Heart left ventricle (tissue), 16 donors: ENCODE measurements around the gene NEDD4L. TPM values are rescaled to one million over a fixed set of nuclear protein-coding genes. Genes with fewer than 3 reads are reported as not detected.

Experiments
- ATAC-seq, 4 donors: fragments of 200-7000 bp; cut with Tn5 transposase; one replicate each; pipeline ENCODE4 v1.9.1; 2020 to 2022; ENCODE audit warnings: moderate library complexity in 4 of 4, mild to moderate bottlenecking in 3 of 4, moderate number of reproducible peaks in 1 of 4
- DNase-seq, 5 donors: peaks; one replicate each; pipeline ENCODE4 v3.0.0-alpha.2; 2020
- H3K27ac ChIP-seq, 12 donors: fragments of 200-600 bp; sonication (generic) in 4 of 12; one replicate each; pipeline versions ENCODE4 v1.5.0 to v1.8.0; 2016 to 2022; ENCODE audit warnings: mild to moderate bottlenecking in 2 of 12
- H3K27me3 ChIP-seq, 9 donors: fragments of 200-600 bp; sonication (generic) in 2 of 9; one replicate each; pipeline versions ENCODE4 v1.5.1 to v1.8.0; 2016 to 2022; ENCODE audit warnings: mild to moderate bottlenecking in 3 of 9
- H3K36me3 ChIP-seq, 9 donors: fragments of 200-600 bp; sonication (generic) in 2 of 9; one replicate each; pipeline versions ENCODE4 v1.5.0 to v1.8.0; 2018 to 2022; ENCODE audit warnings: mild to moderate bottlenecking in 2 of 9
- H3K4me1 ChIP-seq, 12 donors: fragments of 200-600 bp; sonication (generic) in 4 of 12; one replicate each; pipeline versions ENCODE4 v1.5.0 to v1.8.0; 2016 to 2022; ENCODE audit warnings: mild to moderate bottlenecking in 3 of 12
- H3K4me3 ChIP-seq, 12 donors: fragments of 200-600 bp; sonication (generic) in 4 of 12; one replicate each; pipeline versions ENCODE4 v1.5.0 to v1.8.0; 2017 to 2022; ENCODE audit warnings: mild to moderate bottlenecking in 9 of 12, moderate library complexity in 4 of 12
- H3K9me3 ChIP-seq, 12 donors: fragments of 200-600 bp; sonication (generic) in 4 of 12; one replicate each; pipeline versions ENCODE4 v1.5.0 to v1.8.0; 2016 to 2022; ENCODE audit warnings: mild to moderate bottlenecking in 1 of 12
- POLR2A ChIP-seq, 2 donors: fragments of 450-650 bp; IDR thresholded peaks; one replicate each; pipeline ENCODE4 v1.6.1; 2017; ENCODE audit warnings: antibody characterized with exemption in 2 of 2, mild to moderate bottlenecking in 2 of 2, moderate library complexity in 2 of 2
- WGBS, 4 donors: extraction: QIAGEN DNeasy Blood & Tissue Kit in 2 of 4; methylation state at CpG; one replicate each; pipeline versions ENCODE4 v1.1.5 to v1.1.7; 2013 to 2018; 5-methylcytosine and 5-hydroxymethylcytosine counted together
- intact Hi-C, 10 donors: fragments of 100-400 bp; cut with DNase I; formaldehyde crosslinking; loops; one replicate each; pipeline versions ENCODE4 v1.11.1 to v1.14.2; 2022
- polyA plus RNA-seq, 2 donors: library from polyadenylated mRNA; stranded (reverse); fragments of 200-250 nt; gene quantifications; one replicate each; pipeline ENCODE4 v1.2.3, GENCODE V29; 2013
- total RNA-seq, 9 donors: library from RNA; depleted of rRNA in 2 of 9; stranded (reverse); fragments of >200 nt in 2 of 9; fragmentation: NEBNext Ultra II Directional in 3 of 9; extraction: Animal tissue kit (Norgen Biotek cat#: 25700) in 3 of 9; gene quantifications; one replicate each; pipeline versions ENCODE4 v1.1.0 to v1.2.4, GENCODE V29; 2016 to 2023
- TF ChIP-seq, protein P1 (sequence below), 12 donors: fragments of 200-600 bp; sonication (generic) in 4 of 12; IDR thresholded peaks; one replicate each; pipeline versions ENCODE4 v1.5.0 to v1.8.0; 2018 to 2022; ENCODE audit warnings: antibody characterized with exemption in 12 of 12, mild to moderate bottlenecking in 5 of 12
- donor health status: ischemic (EF 13 %, LVEDD 7.1; RV severe dilation, severe dysfunction).
- donor health status: healthy with polysubstance abuse.
- donor health status: DM: no; HTN: yes; CAD: no.
- donor health status: DM: no; HTN: no; CAD: no.
- donor health status: ischemic (EF 25% LVEDD 6.9; RV normal size, moderate dysfunction).
- donor health status: ischemic (EF 25% LVEDD 5.7; RV mildly dilated, moderate dysfunction).
- donor health status: healthy.
- donor health status: DM: yes; HTN: yes; CAD: no.
- donor health status: ischemic (EF 35%, LVEDD 5.7; RV mildly dilated, moderate dysfunction).
- donor health status: nonischemic (EF 11% LVEDD 7.7; RV severe dilation, severe dysfunction).
- donor health status: DM: yes; HTN: yes; CAD: no.
- donor health status: PGD.
- donor health status: ischemic (EF 29% LVEDD 5.4; RV normal size, mild dysfunction).
- donor health status: nonischemic (EF 23%, LVEDD 6.1; RV moderate dilation, normal function).

NEDD4L gene
- total and polyA plus RNA-seq, 11 donors: 14.7 to 64.1 (median 51.7) TPM

DNA sequence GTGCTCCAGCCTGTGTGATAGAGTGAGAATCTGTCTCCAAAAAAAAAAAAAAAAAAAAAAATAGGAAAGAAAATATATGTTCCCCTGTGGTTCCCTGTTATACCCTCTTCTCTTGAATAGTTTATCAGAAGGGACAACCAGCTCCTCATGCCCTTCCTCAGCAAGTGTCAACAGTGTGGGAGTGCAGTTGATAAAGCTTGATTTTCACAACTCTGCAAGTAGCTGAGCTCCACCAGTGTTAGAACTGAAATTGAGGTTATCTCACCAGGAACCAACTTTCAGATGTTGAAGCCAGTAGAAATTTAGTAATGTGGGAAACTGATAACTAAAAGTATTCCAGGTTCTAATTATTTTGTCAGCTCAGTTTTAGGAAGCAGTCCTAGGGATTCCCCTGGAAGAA, 25.1 kb downstream of the NEDD4L start:
- no peak overlapping the region for H3K27ac ChIP-seq
- DNase-seq (no peak), ATAC-seq (no peak)
- intact Hi-C loops: no loop called here
- TF ChIP-seq POLR2A (IDR thresholded peaks at IDR 0.05): no peak
- TF ChIP-seq, protein P1, sequence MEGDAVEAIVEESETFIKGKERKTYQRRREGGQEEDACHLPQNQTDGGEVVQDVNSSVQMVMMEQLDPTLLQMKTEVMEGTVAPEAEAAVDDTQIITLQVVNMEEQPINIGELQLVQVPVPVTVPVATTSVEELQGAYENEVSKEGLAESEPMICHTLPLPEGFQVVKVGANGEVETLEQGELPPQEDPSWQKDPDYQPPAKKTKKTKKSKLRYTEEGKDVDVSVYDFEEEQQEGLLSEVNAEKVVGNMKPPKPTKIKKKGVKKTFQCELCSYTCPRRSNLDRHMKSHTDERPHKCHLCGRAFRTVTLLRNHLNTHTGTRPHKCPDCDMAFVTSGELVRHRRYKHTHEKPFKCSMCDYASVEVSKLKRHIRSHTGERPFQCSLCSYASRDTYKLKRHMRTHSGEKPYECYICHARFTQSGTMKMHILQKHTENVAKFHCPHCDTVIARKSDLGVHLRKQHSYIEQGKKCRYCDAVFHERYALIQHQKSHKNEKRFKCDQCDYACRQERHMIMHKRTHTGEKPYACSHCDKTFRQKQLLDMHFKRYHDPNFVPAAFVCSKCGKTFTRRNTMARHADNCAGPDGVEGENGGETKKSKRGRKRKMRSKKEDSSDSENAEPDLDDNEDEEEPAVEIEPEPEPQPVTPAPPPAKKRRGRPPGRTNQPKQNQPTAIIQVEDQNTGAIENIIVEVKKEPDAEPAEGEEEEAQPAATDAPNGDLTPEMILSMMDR (IDR thresholded peaks at IDR 0.05): no peak
- H3K36me3 ChIP-seq: no peaks in the 10 kb centered on the region
- peaks cover 0 to 5% (median 0%) of the 10 kb centered on the region in 12 donors for H3K9me3 ChIP-seq
- H3K4me1 ChIP-seq: no peaks in the 10 kb centered on the region
- no peak overlapping the region for H3K4me3 ChIP-seq
- H3K27me3 ChIP-seq: no peaks in the 10 kb centered on the region

DNA sequence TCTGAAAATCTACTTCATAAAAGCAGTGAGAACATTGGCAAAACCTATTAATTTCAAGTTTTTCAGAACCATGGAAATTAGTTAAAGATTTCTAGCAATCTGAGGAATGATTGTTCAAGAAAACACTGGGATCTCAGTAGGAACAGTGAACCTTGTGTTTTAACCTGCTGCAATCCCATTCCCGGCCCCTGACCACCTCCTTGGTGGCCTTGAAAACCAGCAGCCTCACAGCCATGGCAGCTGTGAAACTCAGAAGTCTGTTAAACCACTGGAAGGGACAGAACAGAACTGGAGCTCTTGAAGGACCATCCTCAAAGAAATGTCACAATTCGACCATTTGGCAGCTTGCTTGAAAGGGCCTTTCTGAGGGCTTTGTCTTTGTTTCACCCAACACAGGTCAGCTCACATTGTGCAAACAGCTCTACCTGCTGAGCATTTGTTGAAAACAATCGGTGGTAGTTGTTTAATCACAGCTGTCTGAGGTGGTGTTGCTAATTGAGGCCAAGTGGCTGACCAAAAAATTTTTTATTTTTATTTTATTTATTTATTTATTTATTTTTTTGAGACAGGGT, 25.8 kb downstream of the NEDD4L start:
- no peaks in the 10 kb centered on the region for H3K27me3 ChIP-seq
- peaks cover 0 to 5% (median 0%) of the 10 kb centered on the region in 12 donors for H3K9me3 ChIP-seq
- no peak for ATAC-seq
- 80 to 89% (median 85%) methylated on average over 3 of the region's 3 CpGs for WGBS, 4 donors
- TF ChIP-seq, protein P1 (IDR thresholded peaks at IDR 0.05): no peak
- no peak for TF ChIP-seq POLR2A (IDR thresholded peaks at IDR 0.05)
- no peak overlapping the region for H3K4me3 ChIP-seq
- no peaks in the 10 kb centered on the region for H3K4me1 ChIP-seq
- intact Hi-C loops: no loop called here
- H3K36me3 ChIP-seq: no peaks in the 10 kb centered on the region
- DNase-seq: no peak
- no peak overlapping the region for H3K27ac ChIP-seq

DNA sequence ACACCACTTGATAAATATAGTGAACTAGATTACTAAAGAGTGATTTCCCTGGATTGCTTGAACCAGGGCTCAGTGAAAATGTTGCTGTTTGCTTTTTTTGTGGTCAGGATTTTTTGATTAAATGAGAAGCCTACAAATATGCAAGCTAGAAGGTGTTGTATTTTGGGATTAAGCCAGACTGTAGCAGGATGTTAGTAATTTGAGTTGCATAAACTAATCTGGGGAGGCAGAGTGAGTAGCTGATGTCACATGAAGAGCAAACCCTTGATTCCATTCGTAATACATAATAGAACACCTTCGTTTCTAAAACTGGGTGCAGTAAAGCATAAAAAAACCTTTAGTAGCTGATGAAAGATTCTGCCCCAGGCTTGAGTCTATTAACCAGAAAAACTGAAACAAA, 32.0 kb downstream of the NEDD4L start:
- no peaks in the 10 kb centered on the region for H3K36me3 ChIP-seq
- DNase-seq (no peak), ATAC-seq (no peak)
- H3K4me3 ChIP-seq: no peak overlapping the region
- no peak for TF ChIP-seq POLR2A (IDR thresholded peaks at IDR 0.05)
- TF ChIP-seq, protein P1 (IDR thresholded peaks at IDR 0.05): no peak
- no peaks in the 10 kb centered on the region for H3K27me3 ChIP-seq
- intact Hi-C loops: no loop called here
- no peaks in the 10 kb centered on the region for H3K4me1 ChIP-seq
- WGBS, 4 donors: 69 to 83% (median 79%) methylated on average over 2 of the region's 2 CpGs
- H3K9me3 ChIP-seq: peaks cover 0 to 5% (median 0%) of the 10 kb centered on the region in 12 donors
- H3K27ac ChIP-seq: no peak overlapping the region

DNA sequence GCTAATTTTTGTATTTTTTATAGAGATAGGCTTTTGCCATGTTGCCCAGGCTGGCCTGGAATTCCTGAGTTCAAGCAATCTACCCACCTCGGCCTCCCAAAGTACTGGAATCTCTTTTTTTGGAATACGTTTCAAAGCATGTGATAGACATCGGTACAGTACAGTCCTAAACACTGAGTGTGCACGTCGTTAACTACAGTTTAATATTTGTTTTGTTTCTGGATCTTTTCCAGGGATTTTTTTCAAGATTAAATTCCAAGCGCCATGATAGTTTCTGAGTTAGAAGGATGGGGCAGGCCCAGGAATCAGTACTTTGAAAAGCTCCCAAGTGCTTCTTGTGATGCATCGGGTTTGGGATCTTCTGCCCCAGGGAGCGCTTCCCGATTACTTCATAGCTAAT, 33.3 kb downstream of the NEDD4L start:
- H3K27ac ChIP-seq: no peak overlapping the region
- 87 to 93% (median 90%) methylated on average over 9 of the region's 9 CpGs for WGBS, 4 donors
- no peak for DNase-seq
- ATAC-seq: no peak
- intact Hi-C loops: no loop called here
- peaks cover 0 to 5% (median 0%) of the 10 kb centered on the region in 12 donors for H3K9me3 ChIP-seq
- no peaks in the 10 kb centered on the region for H3K36me3 ChIP-seq
- no peaks in the 10 kb centered on the region for H3K4me1 ChIP-seq
- H3K4me3 ChIP-seq: no peak overlapping the region
- H3K27me3 ChIP-seq: no peaks in the 10 kb centered on the region
- TF ChIP-seq POLR2A (IDR thresholded peaks at IDR 0.05): no peak
- TF ChIP-seq, protein P1 (IDR thresholded peaks at IDR 0.05): no peak
